Keratinocyte (primary cell): Measurements from ENCODE around the gene MYCBPAP.

ENCODE experiments used
- CTCF ChIP-seq, 3 experiments: IDR thresholded peaks in 1 of 3; conservative IDR thresholded peaks in 1 of 3; optimal IDR thresholded peaks in 1 of 3; 2 replicates in 2 of 3; 3 replicates in 1 of 3; pipeline versions ENCODE3 to v1.5.1; 2011; ENCODE audit warnings: low read length in 3 of 3, mild to moderate bottlenecking in 3 of 3, moderate library complexity in 2 of 3, control low read depth in 1 of 3, inconsistent platforms in 1 of 3; ENCODE audit not compliant: insufficient read depth in 2 of 3; ENCODE audit errors: extremely low read depth in 1 of 3
- EZH2 ChIP-seq: IDR thresholded peaks from one replicate; pipeline ENCODE4 v1.6.1; 2012; ENCODE audit warnings: inconsistent platforms, mild to moderate bottlenecking, low read length, moderate library complexity

GRCh38 chr17:50524838-50525237, 16.6 kb downstream of the MYCBPAP start:
- TF ChIP-seq CTCF (optimal IDR thresholded peaks at IDR 0.05 in 1 of 3, IDR thresholded peaks at IDR 0.05 in 1 of 3, conservative IDR thresholded peaks at IDR 0.05 in 1 of 3; ENCODE audit: extremely low read depth in 1 of 3, insufficient read depth in 2 of 3, low read length in 3 of 3): no peak
- no peak for TF ChIP-seq EZH2
